HG03175 (cell line): ENCODE measurements around the gene IL18RAP.

Experiments
- ATAC-seq: cut with Tn5 transposase; IDR thresholded peaks from one replicate; pipeline ENCODE4 v1.9.1; 2021; ENCODE audit warnings: mild to moderate bottlenecking, moderate library complexity; ENCODE audit not compliant: unreplicated experiment

Gene IL18RAP

DNA sequence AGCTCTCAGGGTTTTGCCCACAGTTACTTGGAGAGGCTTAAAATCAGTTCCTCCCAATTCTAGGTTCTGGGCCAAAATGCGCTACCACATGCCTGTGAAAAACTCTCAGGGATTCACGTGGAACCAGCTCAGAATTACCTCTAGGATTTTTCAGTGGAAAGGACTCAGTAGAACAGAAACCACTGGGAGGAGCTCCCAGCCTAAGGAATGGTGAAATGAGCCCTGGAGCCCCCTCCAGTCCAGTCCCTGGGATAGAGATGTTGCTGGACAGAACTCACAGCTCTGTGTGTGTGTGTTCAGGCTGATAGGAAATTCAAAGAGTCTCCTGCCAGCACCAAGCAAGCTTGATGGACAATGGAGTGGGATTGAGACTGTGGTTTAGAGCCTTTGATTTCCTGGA lies 29.0 kb downstream of the IL18RAP start:
- no peak for ATAC-seq

GRCh38 chr2:102453501-102453900 lies 30.5 kb downstream of the IL18RAP start:
- no peak for ATAC-seq

- ATAC-seq = no peak
Observed at GRCh38 chr2:102455061-102455670, 32.2 kb downstream of the IL18RAP start.

GRCh38 chr2:102460467-102460866 lies 37.5 kb downstream of the IL18RAP start:
- no peak for ATAC-seq

DNA sequence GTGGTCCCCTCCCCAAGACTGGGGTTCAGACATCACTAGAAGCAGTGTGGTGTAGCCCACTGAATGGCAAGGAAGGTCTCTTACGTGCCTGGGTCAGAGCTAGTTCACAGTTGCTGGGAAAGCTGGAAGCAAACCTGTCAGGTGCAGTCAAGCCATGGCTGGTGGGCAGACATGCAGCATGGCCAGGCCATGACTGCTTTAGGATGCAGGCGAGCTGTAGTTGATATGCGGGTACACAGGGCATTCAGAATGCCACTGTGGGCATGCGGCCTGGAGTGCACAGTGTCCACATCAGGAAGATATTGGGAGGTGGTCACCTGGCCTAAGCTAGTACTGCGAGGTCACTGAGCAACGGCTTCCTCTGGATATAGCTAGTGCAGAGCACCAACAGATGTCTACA lies 38.2 kb downstream of the IL18RAP start:
- no peak for ATAC-seq

- no peak for ATAC-seq
Observed at GRCh38 chr2:102463160-102463559, 40.2 kb downstream of the IL18RAP start.

DNA sequence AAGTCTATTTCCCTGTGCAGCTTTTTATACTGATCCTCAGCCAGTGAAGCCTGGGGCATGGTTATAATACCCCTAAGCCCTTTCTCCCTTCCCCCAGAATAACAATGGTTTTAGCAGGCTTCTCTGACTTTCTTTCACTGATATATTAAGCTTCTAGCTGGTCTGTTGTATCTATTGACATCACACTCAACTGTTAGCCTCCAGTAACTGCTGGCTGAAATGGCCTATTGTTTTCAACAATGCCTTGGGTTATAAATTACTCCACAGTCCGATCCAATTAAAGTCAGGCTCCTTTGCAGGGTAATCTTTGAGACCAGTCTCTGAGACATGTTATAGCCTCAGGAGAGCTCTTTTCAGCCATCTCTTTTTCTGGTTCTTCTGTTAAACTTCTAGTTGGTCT lies 47.2 kb downstream of the IL18RAP start:
- no peak for ATAC-seq

DNA sequence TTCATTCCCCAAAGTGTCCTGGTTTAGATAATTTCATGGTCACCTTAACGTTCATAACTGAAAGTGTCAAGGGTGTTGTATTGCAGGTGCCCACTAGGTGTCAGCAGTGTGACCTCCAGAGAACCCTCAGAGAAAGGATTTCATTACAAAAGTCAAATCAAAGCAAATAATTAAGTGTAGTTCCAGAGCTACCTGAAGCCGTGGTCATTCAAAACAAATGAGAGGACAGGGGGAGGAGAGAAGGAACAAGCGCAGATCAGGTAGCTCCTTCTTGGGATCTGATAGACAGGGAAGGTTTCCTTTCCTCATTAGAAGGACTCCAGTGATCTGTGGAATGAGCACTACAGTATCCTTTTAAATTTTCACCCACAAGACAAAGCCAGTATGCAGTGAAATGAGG lies 50.1 kb downstream of the IL18RAP start, which contains the start of gene SLC9A4:
SLC9A4 (plus strand) TSS at position 207 of the 400 bp plus-strand sequence. CDS start 534 bp downstream, outside the sequence.
- ATAC-seq = peak; percentile 72

GRCh38 chr2:102473631-102474030 lies 50.7 kb downstream of the IL18RAP start:
- no peak for ATAC-seq

DNA sequence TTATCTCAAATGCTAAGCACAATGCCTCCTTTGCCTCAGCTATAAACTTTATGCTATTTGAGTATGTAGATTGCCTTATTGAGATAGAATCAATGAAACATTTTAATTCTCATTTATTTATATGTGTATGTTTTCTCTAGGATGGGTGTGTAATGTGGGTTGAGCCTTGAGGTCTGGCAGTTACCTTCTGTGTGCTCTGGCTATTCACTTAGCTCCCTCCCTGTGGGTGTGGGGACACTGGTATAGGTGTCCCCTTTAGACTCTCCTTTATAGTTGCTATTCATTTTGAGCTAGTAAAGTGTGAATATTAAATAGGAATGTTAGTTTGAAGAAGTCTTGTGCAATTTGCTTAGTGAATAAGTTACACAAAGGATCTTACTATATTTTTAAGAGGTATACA lies 51.8 kb downstream of the IL18RAP start:
- ATAC-seq = no peak

- ATAC-seq = no peak
Observed at GRCh38 chr2:102478686-102479470, 55.9 kb downstream of the IL18RAP start.

- no peak for ATAC-seq
Observed at GRCh38 chr2:102480285-102481195, 57.6 kb downstream of the IL18RAP start.

GRCh38 chr2:102481931-102482330 lies 59.0 kb downstream of the IL18RAP start:
- no peak for ATAC-seq

DNA sequence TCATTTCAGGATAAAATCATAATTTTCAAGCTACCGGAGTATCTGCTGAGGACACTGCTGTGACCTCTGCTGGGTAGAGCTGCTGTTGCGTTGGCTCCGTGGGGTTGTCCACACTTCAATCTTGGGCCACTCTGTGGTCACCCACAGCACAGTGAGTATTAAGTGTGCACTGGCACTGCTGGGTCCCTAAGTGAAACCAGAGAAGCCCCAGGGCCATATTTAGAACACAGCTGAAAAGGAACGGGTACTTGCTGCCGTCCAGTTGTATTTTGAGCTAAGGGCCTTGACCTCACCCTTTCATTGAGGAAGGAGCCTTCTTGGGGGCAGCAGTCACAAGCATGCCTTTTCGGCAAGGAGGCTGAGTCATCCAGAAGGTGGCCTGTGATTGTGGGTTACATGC lies 60.1 kb downstream of the IL18RAP start:
- no peak for ATAC-seq

DNA sequence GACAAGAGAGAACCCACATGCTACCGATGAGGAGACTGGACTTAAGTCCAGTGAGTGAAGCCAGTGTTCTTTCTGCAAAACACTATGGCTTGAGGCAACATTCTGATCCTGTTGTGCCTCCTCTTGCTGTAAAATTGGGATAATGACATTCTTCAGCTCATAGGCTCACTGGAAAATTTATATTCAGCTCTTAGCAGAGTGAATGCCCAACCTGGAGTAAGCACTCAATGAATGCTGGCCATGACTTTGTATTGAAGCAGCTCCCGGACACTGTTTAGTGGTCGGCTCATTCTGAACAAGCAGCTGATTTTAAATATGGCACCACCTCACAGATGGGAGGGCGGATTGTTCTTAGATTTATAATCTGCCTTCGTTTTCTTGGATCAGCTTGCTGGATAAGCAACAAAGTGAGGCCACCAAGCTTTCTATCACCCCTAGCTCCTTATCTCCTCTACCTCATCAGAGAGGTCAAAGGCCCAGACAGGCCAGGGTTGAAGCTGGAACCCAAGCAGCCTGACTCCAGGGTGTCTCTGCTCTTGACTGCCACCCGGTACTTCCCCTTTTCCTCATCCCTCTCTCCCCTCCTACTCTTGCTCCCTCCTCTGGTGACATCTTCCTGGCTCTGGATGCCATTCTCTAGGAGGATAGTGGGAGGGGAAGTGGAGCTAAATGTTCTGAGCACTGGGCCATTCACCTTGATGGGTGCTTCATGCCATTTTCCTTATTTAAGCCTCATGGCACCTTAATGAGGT lies 61.5 kb downstream of the IL18RAP start:
- no peak for ATAC-seq

- ATAC-seq = no peak
Observed at GRCh38 chr2:102485147-102485785, 62.3 kb downstream of the IL18RAP start.

DNA sequence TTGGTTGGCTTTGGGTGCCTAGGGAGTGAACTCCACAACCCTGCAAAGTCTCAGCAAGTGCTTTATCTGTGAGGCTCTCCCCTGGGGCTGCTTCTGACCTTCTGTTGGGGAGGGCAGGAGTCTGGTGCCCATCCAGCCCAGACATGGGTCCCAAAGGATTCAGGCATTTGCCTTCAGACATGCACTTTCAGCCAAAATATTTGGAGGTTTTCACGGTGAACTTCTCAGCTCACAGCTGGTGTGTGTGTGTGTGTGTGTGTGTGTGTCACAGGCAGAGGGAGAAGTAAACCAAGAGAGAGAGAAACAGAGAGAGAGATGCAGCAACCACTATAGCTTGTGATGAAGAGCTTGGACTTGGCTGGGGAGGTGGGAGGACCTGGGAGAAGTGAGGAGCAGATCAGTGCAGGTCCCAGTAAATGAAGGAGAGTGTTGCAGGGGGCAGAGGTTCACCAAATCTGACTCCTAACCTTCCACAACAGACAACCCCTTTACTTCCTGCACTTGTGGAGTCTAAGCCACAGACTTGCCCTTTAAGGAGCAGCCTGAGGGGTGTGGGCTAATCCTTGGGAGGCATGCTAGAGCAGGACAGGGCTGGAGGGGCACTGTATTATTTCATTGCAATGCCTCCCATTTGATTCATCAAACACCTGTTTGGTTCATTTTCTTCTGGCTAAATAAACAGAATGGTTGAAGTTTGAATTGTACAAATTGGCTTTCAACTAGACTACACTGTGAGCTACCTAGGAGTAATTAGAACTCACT lies 64.2 kb downstream of the IL18RAP start:
- no peak for ATAC-seq

GRCh38 chr2:102487761-102488462 lies 65.0 kb downstream of the IL18RAP start:
- no peak for ATAC-seq

GRCh38 chr2:102489646-102490045 lies 66.7 kb downstream of the IL18RAP start:
- ATAC-seq = no peak
